SK-N-SH treated with all-trans-retinoic acid at 6 μM for 48 hours (cell line): Measurements from ENCODE around the gene PRSS27.

Experiments used
- ATAC-seq: fragments of 200-7000 bp; cut with Tn5 transposase; 3 replicates; pipeline ENCODE4 v1.9.1; 2020; ENCODE audit warnings: mild to moderate bottlenecking, moderate library complexity
- ARNTL ChIP-seq: fragments of 450-650 bp; formaldehyde crosslinking; IDR thresholded peaks from 2 replicates; pipeline ENCODE4 v1.5.0; 2020; ENCODE audit warnings: low read depth, mild to moderate bottlenecking, moderate library complexity, borderline replicate concordance
- CSDC2 ChIP-seq: fragments of 250-450 bp; sonication (Bioruptor Pico); IDR thresholded peaks from 2 replicates; pipeline ENCODE4 v1.5.0; 2020; ENCODE audit warnings: mild to moderate bottlenecking, moderate library complexity
- ESRRG ChIP-seq: fragments of 250-450 bp; sonication (Bioruptor Pico); IDR thresholded peaks from 2 replicates; pipeline ENCODE4 v1.6.1; 2021; ENCODE audit warnings: mild to moderate bottlenecking
- GLIS3 ChIP-seq: fragments of 250-450 bp; sonication (Bioruptor Pico); IDR thresholded peaks from 2 replicates; pipeline ENCODE4 v1.5.0; 2020; ENCODE audit warnings: mild to moderate bottlenecking, moderate library complexity
- ISL1 ChIP-seq: fragments of 250-450 bp; sonication (Bioruptor Pico); IDR thresholded peaks from 2 replicates; pipeline ENCODE4 v2.1.2; 2022; ENCODE audit warnings: mild to moderate bottlenecking, moderate library complexity
- OSR1 ChIP-seq: fragments of 250-450 bp; sonication (Bioruptor Pico); IDR thresholded peaks from 2 replicates; pipeline ENCODE4 v1.8.0; 2022; ENCODE audit warnings: moderate library complexity, mild to moderate bottlenecking, inconsistent platforms
- PPARA ChIP-seq: fragments of 250-450 bp; sonication (Bioruptor Pico); IDR thresholded peaks from 2 replicates; pipeline ENCODE4 v1.5.0; 2020; ENCODE audit warnings: mild to moderate bottlenecking, borderline replicate concordance
- RARB ChIP-seq: fragments of 250-450 bp; sonication (Bioruptor Pico); IDR thresholded peaks from 2 replicates; pipeline ENCODE4 v1.8.0; 2021; ENCODE audit warnings: mild to moderate bottlenecking, moderate library complexity
- SNAI2 ChIP-seq: fragments of 250-450 bp; sonication (Bioruptor Pico); IDR thresholded peaks from 2 replicates; pipeline ENCODE4 v1.5.0; 2020; ENCODE audit warnings: mild to moderate bottlenecking, moderate library complexity
- TCF4 ChIP-seq: fragments of 250-450 bp; sonication (Bioruptor Pico); IDR thresholded peaks from 2 replicates; pipeline ENCODE4 v1.8.0; 2021; ENCODE audit warnings: mild to moderate bottlenecking, moderate library complexity, borderline replicate concordance
- TOX ChIP-seq: fragments of 250-450 bp; sonication (Bioruptor Pico); IDR thresholded peaks from 2 replicates; pipeline ENCODE4 v1.8.0; 2021; ENCODE audit warnings: mild to moderate bottlenecking, moderate library complexity, borderline replicate concordance
- ZC3H10 ChIP-seq: fragments of 250-450 bp; sonication (Bioruptor Pico); IDR thresholded peaks from 2 replicates; pipeline ENCODE4 v1.5.1; 2021; ENCODE audit warnings: mild to moderate bottlenecking, moderate library complexity
- ZFP3 ChIP-seq: fragments of 250-450 bp; sonication (Bioruptor Pico); IDR thresholded peaks from 2 replicates; pipeline ENCODE4 v1.5.0; 2020; ENCODE audit warnings: mild to moderate bottlenecking, moderate library complexity
- ZFP30 ChIP-seq: fragments of 450-650 bp; formaldehyde crosslinking; IDR thresholded peaks from 2 replicates; pipeline ENCODE4 v1.5.0; 2022; ENCODE audit warnings: mild to moderate bottlenecking, moderate library complexity
- ZNF565 ChIP-seq: fragments of 450-650 bp; formaldehyde crosslinking; conservative IDR thresholded peaks from 2 replicates; pipeline ENCODE4 v1.5.0; 2020; ENCODE audit warnings: low read depth, mild to moderate bottlenecking, moderate library complexity
- ZNF70 ChIP-seq: fragments of 450-650 bp; formaldehyde crosslinking; IDR thresholded peaks from 2 replicates; pipeline ENCODE4 v1.5.0; 2020; ENCODE audit warnings: mild to moderate bottlenecking, moderate library complexity
- ZNF8 ChIP-seq: fragments of 450-650 bp; formaldehyde crosslinking; IDR thresholded peaks from 2 replicates; pipeline ENCODE4 v1.5.0; 2020; ENCODE audit warnings: mild to moderate bottlenecking, moderate library complexity
- TF ChIP-seq, protein P1 (sequence below): fragments of 250-450 bp; sonication (Bioruptor Pico); IDR thresholded peaks from 2 replicates; pipeline ENCODE4 v1.5.0; 2020; ENCODE audit warnings: mild to moderate bottlenecking, moderate library complexity
- TF ChIP-seq, protein P2 (sequence below): fragments of 250-450 bp; sonication (Bioruptor Pico); IDR thresholded peaks from 2 replicates; pipeline ENCODE4 v1.8.0; 2021; ENCODE audit warnings: low read depth, mild to moderate bottlenecking, moderate library complexity, borderline replicate concordance
- TF ChIP-seq, protein P3 (sequence below): fragments of 250-450 bp; sonication (Bioruptor Pico); IDR thresholded peaks from 2 replicates; pipeline ENCODE4 v1.5.1; 2020; ENCODE audit warnings: low read depth, mild to moderate bottlenecking, moderate library complexity
- TF ChIP-seq, protein P4 (sequence below): fragments of 250-450 bp; sonication (Bioruptor Pico); IDR thresholded peaks from 2 replicates; pipeline ENCODE4 v1.5.1; 2021; ENCODE audit warnings: mild to moderate bottlenecking, moderate library complexity

The PRSS27 gene

DNA sequence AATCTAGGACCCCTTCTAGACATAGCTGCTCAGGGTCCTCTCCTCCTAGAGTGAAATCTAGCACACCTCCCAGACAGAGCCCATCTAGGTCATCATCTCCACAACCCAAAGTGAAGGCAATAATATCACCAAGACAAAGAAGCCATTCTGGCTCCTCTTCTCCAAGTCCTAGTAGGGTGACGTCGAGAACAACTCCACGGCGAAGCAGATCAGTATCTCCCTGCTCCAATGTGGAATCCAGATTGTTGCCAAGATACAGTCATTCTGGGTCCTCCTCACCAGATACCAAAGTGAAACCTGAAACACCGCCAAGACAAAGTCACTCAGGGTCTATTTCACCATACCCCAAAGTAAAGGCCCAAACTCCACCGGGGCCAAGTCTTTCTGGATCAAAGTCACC lies 43.1 kb upstream of the PRSS27 start:
- no peak for ATAC-seq
- TF ChIP-seq ARNTL (CRISPR knock-in tag) = no peak
- no peak for TF ChIP-seq SNAI2 (CRISPR knock-in tag)
- TF ChIP-seq ISL1 = no peak
- TF ChIP-seq, all 23 proteins: peak for 0

DNA sequence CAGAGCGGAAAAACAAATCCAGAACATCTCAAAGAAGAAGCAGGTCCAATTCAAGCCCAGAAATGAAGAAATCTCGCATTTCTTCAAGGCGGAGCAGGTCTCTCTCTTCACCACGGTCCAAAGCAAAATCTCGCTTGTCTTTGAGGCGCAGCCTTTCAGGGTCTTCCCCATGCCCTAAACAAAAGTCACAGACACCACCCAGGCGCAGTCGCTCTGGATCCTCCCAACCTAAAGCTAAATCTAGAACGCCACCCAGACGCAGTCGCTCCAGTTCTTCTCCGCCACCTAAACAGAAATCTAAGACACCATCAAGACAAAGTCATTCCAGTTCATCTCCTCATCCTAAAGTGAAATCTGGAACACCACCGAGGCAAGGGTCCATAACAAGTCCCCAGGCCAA lies 42.7 kb upstream of the PRSS27 start:
- no peak for ATAC-seq
- TF ChIP-seq ZFP30 (CRISPR knock-in tag) (no peak), SNAI2 (CRISPR knock-in tag) (no peak), ESRRG (CRISPR knock-in tag) (no peak), ZNF565 (CRISPR knock-in tag) (no peak), ZNF70 (CRISPR knock-in tag) (no peak), ZNF8 (CRISPR knock-in tag) (no peak), OSR1 (CRISPR knock-in tag) (no peak), ZFP3 (CRISPR knock-in tag) (no peak), CSDC2 (no peak), PPARA (no peak), TCF4 (CRISPR knock-in tag) (no peak), ARNTL (CRISPR knock-in tag) (no peak)
- TF ChIP-seq, protein P1, sequence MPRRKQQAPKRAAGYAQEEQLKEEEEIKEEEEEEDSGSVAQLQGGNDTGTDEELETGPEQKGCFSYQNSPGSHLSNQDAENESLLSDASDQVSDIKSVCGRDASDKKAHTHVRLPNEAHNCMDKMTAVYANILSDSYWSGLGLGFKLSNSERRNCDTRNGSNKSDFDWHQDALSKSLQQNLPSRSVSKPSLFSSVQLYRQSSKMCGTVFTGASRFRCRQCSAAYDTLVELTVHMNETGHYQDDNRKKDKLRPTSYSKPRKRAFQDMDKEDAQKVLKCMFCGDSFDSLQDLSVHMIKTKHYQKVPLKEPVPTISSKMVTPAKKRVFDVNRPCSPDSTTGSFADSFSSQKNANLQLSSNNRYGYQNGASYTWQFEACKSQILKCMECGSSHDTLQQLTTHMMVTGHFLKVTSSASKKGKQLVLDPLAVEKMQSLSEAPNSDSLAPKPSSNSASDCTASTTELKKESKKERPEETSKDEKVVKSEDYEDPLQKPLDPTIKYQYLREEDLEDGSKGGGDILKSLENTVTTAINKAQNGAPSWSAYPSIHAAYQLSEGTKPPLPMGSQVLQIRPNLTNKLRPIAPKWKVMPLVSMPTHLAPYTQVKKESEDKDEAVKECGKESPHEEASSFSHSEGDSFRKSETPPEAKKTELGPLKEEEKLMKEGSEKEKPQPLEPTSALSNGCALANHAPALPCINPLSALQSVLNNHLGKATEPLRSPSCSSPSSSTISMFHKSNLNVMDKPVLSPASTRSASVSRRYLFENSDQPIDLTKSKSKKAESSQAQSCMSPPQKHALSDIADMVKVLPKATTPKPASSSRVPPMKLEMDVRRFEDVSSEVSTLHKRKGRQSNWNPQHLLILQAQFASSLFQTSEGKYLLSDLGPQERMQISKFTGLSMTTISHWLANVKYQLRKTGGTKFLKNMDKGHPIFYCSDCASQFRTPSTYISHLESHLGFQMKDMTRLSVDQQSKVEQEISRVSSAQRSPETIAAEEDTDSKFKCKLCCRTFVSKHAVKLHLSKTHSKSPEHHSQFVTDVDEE = no peak
- TF ChIP-seq, protein P2, sequence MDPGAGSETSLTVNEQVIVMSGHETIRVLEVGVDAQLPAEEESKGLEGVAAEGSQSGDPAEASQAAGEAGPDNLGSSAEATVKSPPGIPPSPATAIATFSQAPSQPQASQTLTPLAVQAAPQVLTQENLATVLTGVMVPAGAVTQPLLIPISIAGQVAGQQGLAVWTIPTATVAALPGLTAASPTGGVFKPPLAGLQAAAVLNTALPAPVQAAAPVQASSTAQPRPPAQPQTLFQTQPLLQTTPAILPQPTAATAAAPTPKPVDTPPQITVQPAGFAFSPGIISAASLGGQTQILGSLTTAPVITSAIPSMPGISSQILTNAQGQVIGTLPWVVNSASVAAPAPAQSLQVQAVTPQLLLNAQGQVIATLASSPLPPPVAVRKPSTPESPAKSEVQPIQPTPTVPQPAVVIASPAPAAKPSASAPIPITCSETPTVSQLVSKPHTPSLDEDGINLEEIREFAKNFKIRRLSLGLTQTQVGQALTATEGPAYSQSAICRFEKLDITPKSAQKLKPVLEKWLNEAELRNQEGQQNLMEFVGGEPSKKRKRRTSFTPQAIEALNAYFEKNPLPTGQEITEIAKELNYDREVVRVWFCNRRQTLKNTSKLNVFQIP = no peak
- TF ChIP-seq, protein P3, sequence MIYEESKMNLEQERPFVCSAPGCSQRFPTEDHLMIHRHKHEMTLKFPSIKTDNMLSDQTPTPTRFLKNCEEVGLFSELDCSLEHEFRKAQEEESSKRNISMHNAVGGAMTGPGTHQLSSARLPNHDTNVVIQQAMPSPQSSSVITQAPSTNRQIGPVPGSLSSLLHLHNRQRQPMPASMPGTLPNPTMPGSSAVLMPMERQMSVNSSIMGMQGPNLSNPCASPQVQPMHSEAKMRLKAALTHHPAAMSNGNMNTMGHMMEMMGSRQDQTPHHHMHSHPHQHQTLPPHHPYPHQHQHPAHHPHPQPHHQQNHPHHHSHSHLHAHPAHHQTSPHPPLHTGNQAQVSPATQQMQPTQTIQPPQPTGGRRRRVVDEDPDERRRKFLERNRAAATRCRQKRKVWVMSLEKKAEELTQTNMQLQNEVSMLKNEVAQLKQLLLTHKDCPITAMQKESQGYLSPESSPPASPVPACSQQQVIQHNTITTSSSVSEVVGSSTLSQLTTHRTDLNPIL = no peak

DNA sequence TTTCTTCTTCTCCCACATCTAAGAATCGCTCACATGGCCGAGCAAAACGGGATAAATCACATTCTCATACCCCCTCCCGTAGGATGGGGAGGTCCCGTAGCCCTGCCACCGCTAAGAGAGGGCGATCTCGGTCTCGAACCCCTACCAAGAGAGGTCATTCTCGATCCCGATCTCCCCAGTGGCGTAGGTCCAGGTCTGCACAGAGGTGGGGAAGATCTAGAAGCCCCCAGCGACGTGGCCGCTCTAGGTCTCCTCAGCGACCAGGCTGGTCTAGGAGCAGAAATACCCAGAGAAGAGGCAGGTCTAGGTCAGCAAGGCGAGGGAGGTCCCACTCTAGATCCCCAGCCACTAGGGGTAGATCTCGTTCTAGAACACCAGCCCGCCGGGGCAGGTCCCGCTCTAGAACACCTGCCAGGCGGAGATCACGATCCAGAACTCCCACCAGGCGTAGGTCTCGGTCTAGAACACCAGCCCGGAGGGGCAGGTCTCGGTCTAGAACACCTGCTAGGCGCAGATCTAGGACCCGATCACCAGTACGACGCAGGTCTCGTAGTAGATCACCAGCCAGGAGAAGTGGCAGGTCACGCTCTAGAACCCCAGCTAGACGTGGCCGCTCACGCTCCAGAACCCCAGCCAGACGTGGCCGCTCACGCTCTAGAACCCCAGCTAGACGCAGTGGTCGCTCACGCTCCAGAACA lies 42.0 kb upstream of the PRSS27 start:
- TF ChIP-seq, protein P4, sequence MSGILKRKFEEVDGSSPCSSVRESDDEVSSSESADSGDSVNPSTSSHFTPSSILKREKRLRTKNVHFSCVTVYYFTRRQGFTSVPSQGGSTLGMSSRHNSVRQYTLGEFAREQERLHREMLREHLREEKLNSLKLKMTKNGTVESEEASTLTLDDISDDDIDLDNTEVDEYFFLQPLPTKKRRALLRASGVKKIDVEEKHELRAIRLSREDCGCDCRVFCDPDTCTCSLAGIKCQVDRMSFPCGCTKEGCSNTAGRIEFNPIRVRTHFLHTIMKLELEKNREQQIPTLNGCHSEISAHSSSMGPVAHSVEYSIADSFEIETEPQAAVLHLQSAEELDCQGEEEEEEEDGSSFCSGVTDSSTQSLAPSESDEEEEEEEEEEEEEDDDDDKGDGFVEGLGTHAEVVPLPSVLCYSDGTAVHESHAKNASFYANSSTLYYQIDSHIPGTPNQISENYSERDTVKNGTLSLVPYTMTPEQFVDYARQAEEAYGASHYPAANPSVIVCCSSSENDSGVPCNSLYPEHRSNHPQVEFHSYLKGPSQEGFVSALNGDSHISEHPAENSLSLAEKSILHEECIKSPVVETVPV (CRISPR knock-in tag) = no peak
- TF ChIP-seq ZFP3 (CRISPR knock-in tag) = no peak
- TF ChIP-seq ZNF565 (CRISPR knock-in tag) = no peak
- no peak for TF ChIP-seq OSR1 (CRISPR knock-in tag)
- no peak for TF ChIP-seq GLIS3 (CRISPR knock-in tag)
- TF ChIP-seq ZC3H10 (CRISPR knock-in tag) = no peak
- TF ChIP-seq ARNTL (CRISPR knock-in tag) = no peak
- no peak for TF ChIP-seq RARB
- no peak for TF ChIP-seq TOX
- TF ChIP-seq ZNF8 (CRISPR knock-in tag) = no peak
- TF ChIP-seq, protein P3 = no peak
- TF ChIP-seq ZNF70 (CRISPR knock-in tag) = no peak
- no peak for TF ChIP-seq ESRRG (CRISPR knock-in tag)
- TF ChIP-seq, protein P2 = no peak
- no peak for TF ChIP-seq SNAI2 (CRISPR knock-in tag)
- ATAC-seq = no peak
